ENCODE data around the gene CCL11.
A peak's percentile ranks its signal among the peaks of the same experiment; 100 is the strongest.

The CCL11 gene

GRCh38 chr17:34249061-34249460 lies 36.5 kb upstream of the CCL11 start:
- Histone ChIP-seq H3K4me3 (ENCODE audit: low read depth in 1 of 2, low read length in 1 of 2) (peak overlapping the region; percentile 19 to 25), H3K4me1 (ENCODE audit: control insufficient read depth in 1 of 2, insufficient read depth in 1 of 2, low read depth in 1 of 2, low read length in 1 of 2) (peaks cover 68 to 84% of the 10 kb centered on the region in 2 experiments), H3K36me3 (no peaks in the 10 kb centered on the region), H3K9me3 (no peaks in the 10 kb centered on the region), H3K27me3 (peaks cover 2% of the 10 kb centered on the region), H3K27ac (peak overlapping the region; percentile 97)
- TF ChIP-seq CTCF (IDR thresholded peaks at IDR 0.05): no peak

GRCh38 chr17:34249478-34249877 lies 36.1 kb upstream of the CCL11 start:
- Histone ChIP-seq H3K9me3 (no peaks in the 10 kb centered on the region), H3K4me1 (ENCODE audit: control insufficient read depth in 1 of 2, insufficient read depth in 1 of 2, low read depth in 1 of 2, low read length in 1 of 2) (peaks cover 64 to 83% of the 10 kb centered on the region in 2 experiments), H3K4me3 (ENCODE audit: low read depth in 1 of 2, low read length in 1 of 2) (no peak overlapping the region), H3K36me3 (no peaks in the 10 kb centered on the region), H3K27me3 (peaks cover 5% of the 10 kb centered on the region), H3K27ac (peak overlapping the region; percentile 97)
- TF ChIP-seq CTCF (IDR thresholded peaks at IDR 0.05): no peak

- no peaks in the 10 kb centered on the region for H3K36me3 ChIP-seq
- H3K27ac ChIP-seq: no peak overlapping the region
- H3K27me3 ChIP-seq: peaks cover 11% of the 10 kb centered on the region
- H3K4me3 ChIP-seq (ENCODE audit: low read depth in 1 of 2, low read length in 1 of 2): no peak overlapping the region
- no peak for TF ChIP-seq CTCF (IDR thresholded peaks at IDR 0.05)
- peaks cover 51 to 76% of the 10 kb centered on the region in 2 experiments for H3K4me1 ChIP-seq (ENCODE audit: control insufficient read depth in 1 of 2, insufficient read depth in 1 of 2, low read depth in 1 of 2, low read length in 1 of 2)
- no peaks in the 10 kb centered on the region for H3K9me3 ChIP-seq
Observed at GRCh38 chr17:34251186-34251585, 34.4 kb upstream of the CCL11 start.

GRCh38 chr17:34252095-34252443 lies 33.5 kb upstream of the CCL11 start:
- Histone ChIP-seq H3K4me3 (ENCODE audit: low read depth in 1 of 2, low read length in 1 of 2) (no peak overlapping the region), H3K9me3 (no peaks in the 10 kb centered on the region), H3K4me1 (ENCODE audit: control insufficient read depth in 1 of 2, insufficient read depth in 1 of 2, low read depth in 1 of 2, low read length in 1 of 2) (peaks cover 42 to 67% of the 10 kb centered on the region in 2 experiments), H3K27ac (no peak overlapping the region), H3K27me3 (peaks cover 11% of the 10 kb centered on the region), H3K36me3 (no peaks in the 10 kb centered on the region)
- TF ChIP-seq CTCF (IDR thresholded peaks at IDR 0.05): no peak

GRCh38 chr17:34252444-34253138 lies 33.0 kb upstream of the CCL11 start:
- peaks cover 37 to 62% of the 10 kb centered on the region in 2 experiments for H3K4me1 ChIP-seq (ENCODE audit: control insufficient read depth in 1 of 2, insufficient read depth in 1 of 2, low read depth in 1 of 2, low read length in 1 of 2)
- H3K9me3 ChIP-seq: no peaks in the 10 kb centered on the region
- no peak for TF ChIP-seq CTCF (IDR thresholded peaks at IDR 0.05)
- no peak overlapping the region for H3K27ac ChIP-seq
- H3K4me3 ChIP-seq (ENCODE audit: low read depth in 1 of 2, low read length in 1 of 2): no peak overlapping the region
- H3K36me3 ChIP-seq: no peaks in the 10 kb centered on the region
- peaks cover 11% of the 10 kb centered on the region for H3K27me3 ChIP-seq

All from neutrophil (primary cell).